Spinal cord (tissue), 10 donors: ENCODE results near the gene AUNIP. TPM values are rescaled to one million over a fixed set of nuclear protein-coding genes. Genes with fewer than 3 reads are reported as not detected.

ENCODE experiments used
- DNase-seq, 6 donors: peaks; one replicate each; pipeline versions ENCODE4 v3.0.0 to v3.0.0-alpha.2; 2013 to 2015; ENCODE audit warnings: low spot score in 6 of 6, low read depth in 4 of 6
- H3K27ac ChIP-seq: one replicate; pipeline ENCODE4 v1.5.1; 2013; ENCODE audit warnings: low read depth, low read length, control low read depth
- H3K27me3 ChIP-seq: one replicate; pipeline ENCODE4 v1.6.1; 2013; ENCODE audit warnings: low read length; ENCODE audit not compliant: control insufficient read depth, insufficient read depth
- H3K36me3 ChIP-seq: one replicate; pipeline ENCODE4 v1.6.1; 2013; ENCODE audit warnings: low read length; ENCODE audit not compliant: control insufficient read depth, insufficient read depth
- H3K4me1 ChIP-seq: one replicate; pipeline ENCODE4 v1.6.1; 2013; ENCODE audit warnings: low read length; ENCODE audit not compliant: control insufficient read depth, insufficient read depth
- H3K4me3 ChIP-seq: one replicate; pipeline ENCODE4 v1.5.1; 2013; ENCODE audit warnings: low read depth, low read length, control low read depth
- H3K9me3 ChIP-seq: one replicate; pipeline ENCODE4 v1.6.1; 2013; ENCODE audit warnings: low read length; ENCODE audit not compliant: control insufficient read depth, insufficient read depth
- WGBS: methylation state at CpG from one replicate; pipeline ENCODE4 v1.1.5; 2013; ENCODE audit warnings: missing lambda C conversion rate; ENCODE audit not compliant: insufficient coverage; 5-methylcytosine and 5-hydroxymethylcytosine counted together
- polyA plus RNA-seq, 2 donors: library from polyadenylated mRNA; unstranded; fragments of 120-200 nt; gene quantifications; one replicate each; pipeline ENCODE4 v1.2.1, GENCODE V29; 2013; ENCODE audit not compliant: insufficient read length in 2 of 2
- total RNA-seq, 2 donors: library from RNA; depleted of rRNA in 1 of 2; stranded (reverse); fragments of 120-200 nt in 1 of 2; fragments of >200 nt in 1 of 2; gene quantifications; one replicate each; pipeline versions ENCODE4 v1.2.3 to v1.2.4, GENCODE V29; 2013 to 2014
- donor health status: healthy.

The AUNIP gene
- total and polyA plus RNA-seq, 4 donors, result 1.8 to 3.9 (median 2.2) TPM

- H3K36me3 ChIP-seq, result peaks cover 60% of the 10 kb centered on the region
- H3K27me3 ChIP-seq, result no peaks in the 10 kb centered on the region
- H3K4me3 ChIP-seq, result no peak overlapping the region
- no peaks in the 10 kb centered on the region for H3K9me3 ChIP-seq
- 53% methylated on average over 3 of the region's 3 CpGs for WGBS
- peaks cover 50% of the 10 kb centered on the region for H3K4me1 ChIP-seq
- DNase-seq, result peak in 1 of 6 donors; percentile 88
- H3K27ac ChIP-seq, result peak overlapping the region; percentile 60
These were observed 53.4 kb downstream of the AUNIP start for GRCh38 chr1:25805863-25806225.

GRCh38 chr1:25804964-25805862, 54.0 kb downstream of the AUNIP start:
- peaks cover 49% of the 10 kb centered on the region for H3K4me1 ChIP-seq
- peaks cover 54% of the 10 kb centered on the region for H3K36me3 ChIP-seq
- H3K27me3 ChIP-seq, result no peaks in the 10 kb centered on the region
- peak overlapping the region; percentile 60 for H3K27ac ChIP-seq
- no peak overlapping the region for H3K4me3 ChIP-seq
- DNase-seq, result no peak
- WGBS, result 53% methylated on average over 8 of the region's 15 CpGs
- no peaks in the 10 kb centered on the region for H3K9me3 ChIP-seq

DNA sequence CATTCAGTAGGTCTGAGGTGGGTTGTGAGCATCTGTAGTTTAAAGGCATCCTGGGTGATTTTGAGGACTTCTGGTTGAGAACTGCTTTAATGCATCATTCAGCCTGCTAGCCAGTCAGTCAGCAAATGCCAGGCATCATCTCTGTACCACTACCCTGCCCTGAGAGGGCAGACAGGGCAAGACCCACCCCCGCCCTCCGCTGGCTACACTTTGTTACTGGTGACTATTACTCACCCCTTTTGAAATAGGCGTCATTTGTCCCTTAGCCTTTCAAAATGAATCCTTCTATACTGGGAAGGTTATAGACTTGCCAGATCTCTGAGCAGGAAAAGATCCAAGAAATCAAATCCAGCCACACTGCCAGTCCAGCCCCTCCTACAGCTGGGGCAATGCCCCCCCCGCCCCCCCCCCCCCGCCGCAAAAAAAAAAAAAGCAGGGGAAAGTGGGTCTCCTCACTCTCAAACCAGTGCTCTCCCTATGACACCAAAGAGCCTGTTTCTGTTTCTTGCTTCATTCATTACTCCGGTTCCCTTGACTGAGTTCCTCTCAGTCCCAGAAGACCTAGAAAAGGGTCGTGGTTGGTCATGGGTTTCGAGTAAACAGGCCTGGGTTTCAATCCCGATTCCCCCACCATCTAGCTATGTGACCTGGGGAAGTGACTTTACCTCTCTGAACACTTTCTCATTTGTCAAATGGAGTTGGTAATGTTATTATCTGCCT, 54.9 kb downstream of the AUNIP start:
- Histone ChIP-seq H3K4me3 (no peak overlapping the region), H3K27ac (no peak overlapping the region), H3K36me3 (peaks cover 46% of the 10 kb centered on the region), H3K27me3 (no peaks in the 10 kb centered on the region), H3K4me1 (peaks cover 54% of the 10 kb centered on the region), H3K9me3 (no peaks in the 10 kb centered on the region)
- no peak for DNase-seq
- WGBS, result 50% methylated on average over 1 of the region's 10 CpGs

GRCh38 chr1:25803368-25803767, 55.9 kb downstream of the AUNIP start:
- no peak overlapping the region for H3K4me3 ChIP-seq
- WGBS, result 100% methylated on average over 1 of the region's 1 CpG

DNA sequence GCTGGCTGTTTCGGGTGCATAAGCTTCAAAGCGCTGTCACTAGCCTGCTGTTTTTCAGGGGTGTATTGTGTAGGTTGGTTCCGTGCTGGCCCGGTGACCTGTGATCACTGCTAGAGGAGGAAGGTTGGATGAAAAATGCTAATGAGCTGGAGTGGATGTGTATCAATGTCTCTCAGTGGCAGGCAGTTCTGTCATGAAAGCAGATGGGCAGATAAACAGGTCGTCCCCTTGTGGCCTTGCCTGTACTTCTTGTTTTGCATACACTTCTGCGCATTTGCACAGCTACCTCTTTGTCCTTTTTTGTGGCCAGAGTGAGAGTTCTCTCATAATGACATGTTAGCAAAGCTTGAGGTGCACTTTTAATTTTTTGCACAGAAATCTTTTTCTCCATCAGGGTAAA, 56.3 kb downstream of the AUNIP start:
- DNase-seq, result no peak
- H3K36me3 ChIP-seq, result peaks cover 31% of the 10 kb centered on the region
- WGBS, result 44% methylated on average over 6 of the region's 6 CpGs
- no peak overlapping the region for H3K27ac ChIP-seq
- H3K27me3 ChIP-seq, result no peaks in the 10 kb centered on the region
- peaks cover 69% of the 10 kb centered on the region for H3K4me1 ChIP-seq
- H3K4me3 ChIP-seq, result no peak overlapping the region
- H3K9me3 ChIP-seq, result no peaks in the 10 kb centered on the region

More at GRCh38 chr1:25803368-25803767, 55.9 kb downstream of the AUNIP start:
- no peaks in the 10 kb centered on the region for H3K9me3 ChIP-seq
- H3K4me1 ChIP-seq, result peaks cover 64% of the 10 kb centered on the region
- H3K36me3 ChIP-seq, result peaks cover 36% of the 10 kb centered on the region
- no peaks in the 10 kb centered on the region for H3K27me3 ChIP-seq
- DNase-seq, result no peak
- no peak overlapping the region for H3K27ac ChIP-seq

DNA sequence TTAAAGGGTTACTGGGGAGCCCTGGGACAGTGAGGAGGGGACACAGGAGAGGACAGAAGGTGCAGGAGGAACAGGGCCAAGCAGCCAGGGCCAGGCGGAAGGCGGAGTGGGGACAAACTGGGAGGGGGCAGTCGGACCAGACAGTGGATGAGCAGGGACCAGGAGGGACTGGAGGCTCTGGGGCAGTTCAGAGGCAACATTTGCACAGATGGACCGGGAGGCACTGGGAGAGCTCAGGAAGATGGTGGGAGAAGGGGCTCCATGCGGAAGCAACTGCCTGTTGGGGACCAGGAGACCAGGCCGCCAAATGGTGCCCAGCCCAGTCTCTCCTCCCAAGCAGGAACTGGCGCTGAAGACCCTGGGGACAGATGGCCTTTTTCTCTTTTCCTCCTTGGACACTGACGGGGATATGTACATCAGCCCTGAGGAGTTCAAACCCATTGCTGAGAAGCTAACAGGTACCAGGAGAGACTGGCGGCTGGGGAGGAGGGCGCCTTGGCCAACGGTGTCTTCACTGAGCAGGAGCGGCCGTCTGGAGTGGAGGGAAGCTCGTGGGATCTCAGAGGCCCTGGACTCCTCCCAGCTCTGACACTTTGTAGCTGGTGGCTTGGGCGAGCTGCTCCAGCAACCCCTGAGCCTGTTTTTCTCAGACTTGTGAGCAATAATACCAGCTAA, 58.4 kb downstream of the AUNIP start:
- H3K36me3 ChIP-seq, result peaks cover 10% of the 10 kb centered on the region
- H3K4me1 ChIP-seq, result peaks cover 70% of the 10 kb centered on the region
- no peak for DNase-seq
- no peaks in the 10 kb centered on the region for H3K27me3 ChIP-seq
- WGBS, result 53% methylated on average over 13 of the region's 15 CpGs
- peak overlapping the region; percentile 59 for H3K4me3 ChIP-seq
- peak overlapping the region; percentile 52 for H3K27ac ChIP-seq
- H3K9me3 ChIP-seq, result no peaks in the 10 kb centered on the region

DNA sequence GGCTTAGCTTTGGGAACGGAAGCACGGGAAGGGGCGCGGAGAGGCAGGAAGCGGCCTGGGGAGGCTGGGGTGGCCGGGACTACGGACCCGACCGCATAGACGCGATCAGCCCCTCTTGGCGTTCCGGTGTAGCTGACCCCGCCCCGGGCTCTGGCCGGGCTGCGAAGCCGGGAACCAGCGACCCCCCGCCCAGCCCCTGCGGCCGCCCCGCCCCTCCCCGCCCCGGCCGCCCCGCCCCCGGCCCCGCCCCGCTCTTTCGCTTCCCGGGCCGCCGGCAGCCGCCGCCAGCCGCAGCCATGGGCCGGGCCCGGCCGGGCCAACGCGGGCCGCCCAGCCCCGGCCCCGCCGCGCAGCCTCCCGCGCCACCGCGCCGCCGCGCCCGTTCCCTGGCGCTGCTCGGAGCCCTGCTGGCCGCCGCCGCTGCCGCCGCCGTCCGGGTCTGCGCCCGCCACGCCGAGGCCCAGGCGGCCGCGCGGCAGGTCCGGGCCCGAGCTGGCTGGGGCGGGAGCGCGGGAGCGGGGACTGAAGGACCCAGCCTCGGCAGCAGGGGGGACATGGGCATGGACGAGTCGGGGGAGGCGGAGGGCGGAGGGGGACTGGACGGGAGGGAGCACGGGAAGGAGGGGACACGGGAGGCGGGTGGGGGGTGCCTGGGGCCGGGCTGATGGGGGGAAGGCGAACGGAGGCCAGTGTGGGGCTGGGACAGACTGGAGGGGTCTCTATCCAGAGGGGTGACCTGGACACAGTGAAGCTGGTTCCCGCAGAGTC, 59.1 kb downstream of the AUNIP start, which contains the start of gene SELENON:
Gene SELENON, plus strand, starts transcription at position 259 of the 768 bp plus-strand sequence. Its CDS starts 38 bp downstream, at position 297.
- under 1% methylated on average over 77 of the region's 91 CpGs for WGBS
- Histone ChIP-seq H3K4me1 (peaks cover 63% of the 10 kb centered on the region), H3K4me3 (peak within 1 kb of the TSS; percentile 59), H3K36me3 (peaks cover 3% of the 10 kb centered on the region), H3K27ac (peak within 1 kb of the TSS; percentile 67), H3K27me3 (no peaks in the 10 kb centered on the region), H3K9me3 (no peaks in the 10 kb centered on the region)
- peak in 2 of 6 donors; percentile 80 to 81 for DNase-seq

- H3K27ac ChIP-seq, result peak overlapping the region; percentile 67
- peaks cover 59% of the 10 kb centered on the region for H3K4me1 ChIP-seq
- WGBS, result 6% methylated on average over 8 of the region's 12 CpGs
These were observed 59.8 kb downstream of the AUNIP start for GRCh38 chr1:25799352-25799934.

More at GRCh38 chr1:25799352-25799934, 59.8 kb downstream of the AUNIP start:
- Histone ChIP-seq H3K27me3 (no peaks in the 10 kb centered on the region), H3K36me3 (no peaks in the 10 kb centered on the region), H3K9me3 (no peaks in the 10 kb centered on the region), H3K4me3 (peak overlapping the region; percentile 52)
- DNase-seq, result no peak
